GM18909 (cell line): ENCODE data around the gene IFFO2.
"Not testable (repeated sequence)": the region's sequence is repeated elsewhere in the genome, so short reads cannot be mapped to it uniquely, and the experiment has no call there.

Experiments used
- ATAC-seq: cut with Tn5 transposase; IDR thresholded peaks from one replicate; pipeline ENCODE4 v1.9.1; 2021; ENCODE audit warnings: mild to moderate bottlenecking; ENCODE audit not compliant: unreplicated experiment, poor library complexity

Gene IFFO2

GRCh38 chr1:18901952-18902522 lies 54.4 kb downstream of the IFFO2 start:
- ATAC-seq, result no peak

DNA sequence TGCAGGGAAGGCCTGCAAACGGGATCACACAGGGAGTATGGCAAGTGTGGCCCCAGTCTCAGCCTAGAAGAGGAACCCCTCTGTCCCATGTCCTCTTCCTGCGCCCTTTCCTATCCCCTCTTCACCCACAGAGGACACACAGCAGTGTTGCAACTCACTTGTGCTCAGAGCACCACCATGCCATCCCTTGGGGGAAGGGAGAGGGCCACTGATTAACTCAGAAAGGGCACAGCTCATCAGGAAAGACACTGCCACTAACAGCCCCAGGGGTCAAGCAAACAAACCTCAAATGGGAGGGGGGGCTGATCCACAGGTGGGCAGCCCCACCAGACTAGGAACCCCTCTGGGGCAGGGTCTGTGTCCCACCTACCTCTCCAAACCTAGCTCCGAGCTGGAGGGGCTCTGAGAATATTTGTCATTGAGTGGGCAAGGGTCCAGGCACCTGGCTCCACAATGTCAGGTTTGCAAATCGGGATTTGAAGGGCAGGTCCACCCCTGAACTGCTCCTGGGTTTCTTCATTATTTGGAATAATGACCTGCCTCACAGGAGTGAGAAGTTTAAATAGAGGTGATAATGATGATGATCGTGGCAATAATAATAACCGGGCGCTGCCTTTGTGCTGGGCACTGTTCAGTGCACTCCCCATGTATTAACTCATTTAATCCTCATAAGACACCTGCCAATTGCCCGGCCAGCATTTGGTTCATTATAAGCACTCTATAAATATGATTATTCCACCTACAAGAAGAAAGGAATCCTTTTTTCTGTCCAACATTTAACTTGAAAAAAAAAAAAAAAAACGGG lies 55.1 kb downstream of the IFFO2 start:
- no peak for ATAC-seq

- ATAC-seq, result no peak
Observed at GRCh38 chr1:18900303-18900841, 56.1 kb downstream of the IFFO2 start.

GRCh38 chr1:18899363-18900049 lies 57.0 kb downstream of the IFFO2 start:
- ATAC-seq, result no peak

DNA sequence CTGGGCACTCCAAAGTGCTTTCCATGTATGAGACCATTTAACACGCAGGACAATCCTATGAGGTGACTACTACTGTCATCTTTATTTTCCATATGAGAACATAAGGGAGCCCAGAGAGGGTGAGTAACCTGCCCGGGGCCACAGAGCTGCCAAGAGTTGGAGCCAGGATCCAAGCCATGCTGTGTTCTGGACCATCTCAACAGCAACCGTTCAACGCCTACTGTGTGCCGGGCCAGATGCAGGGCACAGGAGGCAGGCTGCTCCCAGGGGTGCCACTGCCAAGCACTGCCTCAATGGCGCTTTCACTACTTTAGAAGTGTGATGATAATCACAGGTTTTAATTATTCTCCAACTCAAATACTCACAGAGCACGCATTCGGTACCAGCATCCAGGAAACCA lies 57.9 kb downstream of the IFFO2 start:
- no peak for ATAC-seq

- ATAC-seq, result no peak
Observed at GRCh38 chr1:18895317-18895716, 61.2 kb downstream of the IFFO2 start.

GRCh38 chr1:18893120-18893519 lies 63.4 kb downstream of the IFFO2 start:
- no peak for ATAC-seq

DNA sequence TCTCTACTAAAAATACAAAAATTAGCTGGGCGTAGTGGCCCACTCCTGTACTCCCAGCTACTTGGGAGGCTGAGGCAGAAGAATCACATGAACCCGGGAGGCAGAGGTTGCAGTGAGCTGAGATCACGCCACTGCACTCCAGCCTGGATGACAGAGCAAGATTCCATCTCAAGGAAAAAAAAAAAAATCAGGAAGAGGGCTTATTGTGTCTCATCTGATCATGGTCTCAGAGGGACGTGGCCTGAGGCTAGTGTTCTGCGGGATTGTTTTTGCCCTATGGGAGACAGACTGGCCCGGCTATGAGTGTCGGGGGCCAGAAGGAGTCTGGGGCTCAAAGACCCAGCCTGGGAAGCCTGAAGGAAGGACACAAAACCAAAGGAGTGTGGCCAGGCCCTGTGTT lies 64.6 kb downstream of the IFFO2 start:
- not testable (repeated sequence) for ATAC-seq

- no peak for ATAC-seq
Observed at GRCh38 chr1:18891426-18891780, 65.1 kb downstream of the IFFO2 start.

DNA sequence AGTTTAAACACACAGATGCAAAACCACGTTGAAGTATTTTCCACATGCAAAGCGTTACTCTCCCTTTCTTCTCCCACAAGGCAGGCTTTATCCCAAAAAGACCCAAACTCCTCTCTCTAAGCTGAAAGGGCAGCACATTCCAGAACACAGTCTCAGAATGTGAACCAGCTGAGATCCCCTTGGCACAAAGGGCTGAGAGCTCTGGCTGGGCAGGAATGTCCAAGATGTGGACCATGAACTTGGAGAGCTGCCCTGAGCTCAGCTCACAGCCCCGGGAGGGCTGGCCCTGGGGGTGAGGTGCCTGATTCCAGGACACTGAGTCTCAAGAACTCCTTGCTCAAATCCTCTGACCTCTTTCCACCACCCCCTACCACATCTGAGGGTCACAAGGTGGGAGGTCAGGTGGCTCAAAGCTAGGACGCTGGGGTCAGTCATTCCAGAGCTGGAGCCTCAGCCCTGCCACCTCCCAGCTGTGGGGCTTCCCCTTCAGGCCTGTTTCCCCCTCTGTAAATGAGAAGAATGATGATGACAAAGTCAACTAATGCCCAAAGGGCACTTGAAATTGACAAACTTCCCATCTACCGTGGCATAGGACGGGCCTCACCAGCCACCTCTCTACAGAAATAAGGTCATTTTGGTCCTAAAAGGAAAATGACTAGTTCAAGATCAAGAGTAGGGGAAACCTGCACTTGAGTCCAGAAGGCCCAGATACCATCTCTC lies 65.6 kb downstream of the IFFO2 start:
- ATAC-seq, result no peak

DNA sequence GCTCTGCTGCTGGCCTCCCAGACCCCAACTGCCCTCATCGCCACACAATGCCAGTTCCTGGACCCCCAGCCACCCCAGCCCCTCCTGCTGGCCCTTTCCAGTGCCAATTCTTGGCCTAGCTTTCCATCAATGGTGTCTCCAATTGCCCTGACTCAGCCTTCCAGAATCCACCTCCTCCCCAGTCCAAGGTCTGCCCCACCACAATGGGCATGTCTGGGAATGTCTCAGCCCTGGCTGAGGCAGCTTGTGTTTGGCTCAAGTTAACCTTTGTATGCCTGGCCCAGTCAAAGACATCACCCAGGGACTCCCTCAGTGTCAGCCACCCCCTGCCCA lies 70.5 kb downstream of the IFFO2 start:
- no peak for ATAC-seq

DNA sequence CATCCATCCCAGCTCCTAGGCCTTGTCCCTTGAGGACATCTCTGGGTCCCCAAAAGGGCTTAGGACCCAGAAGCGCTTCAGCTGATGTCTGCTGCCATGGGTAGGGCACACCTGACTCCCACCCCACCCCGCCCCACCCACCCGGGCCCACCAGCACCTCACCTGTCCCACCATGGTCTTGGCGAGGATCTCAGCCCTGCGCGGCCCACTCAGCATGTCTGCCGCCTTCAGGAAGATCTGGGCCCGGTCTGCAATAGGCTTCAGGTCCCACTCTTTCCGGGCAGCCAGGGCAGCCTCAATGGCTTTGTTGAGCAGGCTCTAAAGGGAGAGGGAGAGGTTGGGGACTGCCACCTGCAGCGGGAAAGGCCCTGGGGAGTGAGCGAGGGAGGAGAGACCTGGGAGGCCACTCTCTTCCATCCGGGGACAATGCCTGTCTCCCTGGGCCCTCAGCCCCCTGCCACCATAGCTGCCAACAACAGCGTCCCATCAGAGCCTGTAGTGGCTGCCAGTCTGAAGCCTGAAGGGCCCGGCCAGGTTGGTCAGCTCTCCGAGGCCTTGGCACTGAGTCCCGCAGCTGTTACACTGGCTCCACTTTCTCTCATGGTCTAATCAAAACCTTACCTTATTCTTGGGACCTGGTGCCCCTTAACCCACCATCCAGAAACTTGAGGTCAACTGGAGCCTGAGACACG lies 71.0 kb downstream of the IFFO2 start:
- no peak for ATAC-seq

DNA sequence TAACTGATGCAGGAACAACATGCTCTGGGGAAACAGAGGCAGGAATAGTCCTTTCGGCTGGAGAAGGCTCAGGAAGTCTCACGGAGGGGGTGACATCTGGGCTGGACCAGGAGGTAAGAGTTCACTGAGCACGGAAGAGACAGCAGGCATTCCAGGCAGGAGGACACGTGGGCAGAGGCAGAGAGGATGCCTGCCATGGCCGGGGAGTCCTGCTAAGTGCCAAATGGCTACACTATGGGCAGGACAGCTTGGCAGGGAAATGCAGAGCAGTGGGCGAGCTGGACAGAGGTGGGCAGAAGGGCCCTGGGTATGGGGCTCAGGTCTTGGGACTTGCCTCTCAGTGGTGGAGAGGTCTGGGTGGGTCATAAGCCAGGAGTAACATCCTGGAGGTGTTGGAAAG lies 71.7 kb downstream of the IFFO2 start:
- no peak for ATAC-seq

GRCh38 chr1:18884419-18884717 lies 72.1 kb downstream of the IFFO2 start:
- ATAC-seq, result no peak

DNA sequence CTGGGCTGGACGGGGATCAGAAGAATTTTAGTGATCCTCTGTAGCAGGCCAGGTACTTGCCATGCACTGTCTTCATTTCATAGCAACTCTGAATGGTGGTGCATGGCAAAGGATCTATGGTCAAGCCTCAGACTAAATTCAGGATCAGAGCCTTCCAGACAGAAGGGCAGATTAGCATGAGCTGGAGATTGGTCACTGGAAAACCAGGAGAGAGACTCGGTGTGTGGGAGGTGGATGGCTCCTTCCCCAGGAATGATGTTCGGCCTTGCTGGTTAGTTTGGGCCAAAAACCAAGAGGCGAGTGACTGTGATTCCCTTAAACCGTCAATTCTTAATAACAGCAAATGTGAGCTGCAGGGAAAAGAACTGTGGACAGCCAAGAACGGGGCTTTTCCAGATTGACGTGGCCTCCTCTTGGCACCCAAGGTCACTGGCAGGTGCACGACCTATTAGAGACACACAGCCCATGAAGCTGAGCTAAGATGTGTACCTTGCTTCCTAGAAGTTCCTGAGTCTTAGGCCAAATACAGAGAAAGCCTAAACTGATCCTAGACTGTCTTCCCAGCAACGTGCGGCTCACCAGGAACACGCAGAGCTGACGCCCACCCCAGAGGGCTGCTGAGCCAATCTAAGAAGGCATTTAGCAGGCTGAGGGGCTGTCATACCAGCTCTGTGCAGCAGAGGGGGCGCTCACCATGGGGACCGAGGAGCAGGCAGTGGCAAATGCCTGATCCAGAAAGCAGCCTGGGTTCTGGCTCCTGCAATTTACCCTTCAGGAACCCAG lies 72.6 kb downstream of the IFFO2 start:
- ATAC-seq, result no peak

DNA sequence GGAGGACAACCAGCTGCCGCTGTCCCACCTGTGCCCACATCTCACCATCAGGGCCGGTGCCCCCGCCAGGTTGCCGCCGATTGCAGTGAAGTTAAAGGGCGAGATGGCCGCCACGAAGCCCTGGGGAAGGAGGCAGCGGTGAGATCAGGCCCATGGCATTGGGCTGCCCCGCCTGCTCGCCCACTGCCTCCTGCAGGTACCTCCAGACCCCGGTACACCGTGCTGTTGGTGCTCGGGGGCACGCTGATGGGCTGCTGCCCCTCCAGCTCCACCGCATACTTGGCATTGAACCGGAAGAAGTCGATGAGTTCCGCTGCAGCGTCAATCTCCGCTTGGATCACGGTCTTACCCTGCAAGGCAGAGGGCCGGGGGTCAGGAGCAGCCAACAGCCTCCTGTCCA lies 73.4 kb downstream of the IFFO2 start:
- no peak for ATAC-seq

DNA sequence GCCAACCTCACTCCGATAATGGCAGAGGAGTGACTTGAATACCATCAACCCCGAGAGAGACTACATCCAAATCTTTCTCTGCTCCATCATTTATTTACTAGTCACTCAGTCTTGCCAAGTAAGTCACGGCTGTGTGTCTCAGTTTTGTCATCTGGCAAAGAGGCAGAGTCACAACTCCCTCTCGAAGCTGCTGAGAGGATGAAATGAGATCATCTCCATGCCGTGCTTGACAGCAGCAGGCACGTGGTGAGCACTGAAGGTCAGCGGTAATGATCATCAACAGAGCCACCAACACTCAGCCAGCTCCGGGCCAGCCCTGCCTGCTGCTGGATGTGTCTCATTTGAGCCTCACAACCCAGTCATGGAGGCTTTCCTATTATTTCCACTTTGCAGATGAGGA lies 74.0 kb downstream of the IFFO2 start:
- no peak for ATAC-seq

GRCh38 chr1:18881642-18882431 lies 74.6 kb downstream of the IFFO2 start:
- no peak for ATAC-seq

DNA sequence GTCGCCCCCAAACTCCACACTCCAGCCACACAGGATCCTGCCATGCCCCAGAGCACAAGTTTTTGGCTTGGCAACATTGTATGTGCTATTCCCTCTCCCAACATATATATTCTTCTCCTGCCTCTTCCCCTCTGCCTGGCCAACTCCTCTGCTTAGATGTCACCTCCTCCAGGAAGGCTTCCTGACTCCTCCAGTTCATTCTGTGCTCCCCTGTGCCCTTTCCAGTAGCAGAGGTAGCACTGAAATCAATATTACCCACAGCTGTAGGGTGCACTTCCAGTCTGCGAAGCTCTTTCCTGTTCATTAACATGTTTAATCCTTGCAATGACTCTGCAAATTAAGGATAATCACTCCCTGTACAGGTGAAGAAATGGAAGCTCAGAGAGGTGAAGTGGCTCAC lies 75.3 kb downstream of the IFFO2 start:
- no peak for ATAC-seq
